NAMALWA (cell line): ENCODE measurements around the gene ZMIZ1.

Experiments
- DNase-seq: peaks from one replicate; pipeline ENCODE4 v3.0.0-alpha.2; 2015; ENCODE audit warnings: low spot score

Gene ZMIZ1

DNA sequence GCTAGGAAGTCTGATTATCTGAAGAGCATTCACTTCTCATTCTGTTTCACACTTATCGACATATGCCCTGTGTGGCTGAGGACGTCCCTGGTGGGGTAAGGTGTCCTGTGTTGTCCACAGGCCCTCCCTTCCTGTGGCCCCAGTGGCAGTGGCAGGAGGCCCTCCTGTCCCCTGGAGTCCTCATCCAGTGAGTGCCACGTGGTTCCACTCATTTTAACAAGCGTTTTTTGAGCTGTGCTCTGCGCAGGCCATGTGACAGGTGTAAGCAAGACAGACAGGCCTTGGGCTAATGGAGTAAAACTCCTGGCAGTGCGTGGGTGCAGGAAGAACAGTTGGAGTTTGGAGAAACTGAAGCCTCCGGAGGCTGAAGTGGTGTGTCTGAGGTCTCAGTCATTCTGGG is 239.2 kb downstream of the ZMIZ1 start:
- DNase-seq: no peak

DNA sequence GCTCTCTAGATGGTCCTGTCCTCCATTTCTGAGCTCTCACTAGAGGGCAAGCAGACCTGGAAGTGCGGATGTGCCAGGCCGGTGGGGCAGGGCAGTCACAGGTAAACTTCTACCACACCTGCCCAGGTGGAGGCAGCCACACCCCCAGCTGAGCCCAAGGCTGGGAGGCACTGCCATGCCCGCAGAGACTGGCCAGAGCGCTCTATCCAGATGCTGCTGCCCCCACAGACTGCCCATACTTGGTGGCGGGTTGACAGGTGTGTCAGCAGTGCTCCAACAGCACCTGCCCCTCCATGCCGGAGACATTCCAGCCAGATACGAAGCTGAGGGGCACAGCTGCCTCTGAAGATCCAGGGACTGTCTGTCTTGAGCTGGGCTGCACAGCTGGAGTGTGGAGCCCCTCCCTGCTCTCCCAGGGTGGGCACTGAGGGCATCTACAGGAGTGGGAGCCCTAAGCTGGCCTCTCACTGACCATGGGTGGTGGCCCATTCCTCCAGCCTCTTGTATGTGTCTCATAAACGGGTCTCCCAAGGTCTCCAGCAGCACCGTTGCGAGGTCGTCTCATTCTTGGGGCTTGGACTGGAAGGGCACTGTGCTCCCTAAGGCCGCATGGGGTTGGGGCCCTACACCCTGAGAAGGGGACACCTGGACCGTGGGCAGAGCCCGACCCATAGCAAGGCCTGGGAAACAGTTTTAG is 240.4 kb downstream of the ZMIZ1 start:
- no peak for DNase-seq

DNA sequence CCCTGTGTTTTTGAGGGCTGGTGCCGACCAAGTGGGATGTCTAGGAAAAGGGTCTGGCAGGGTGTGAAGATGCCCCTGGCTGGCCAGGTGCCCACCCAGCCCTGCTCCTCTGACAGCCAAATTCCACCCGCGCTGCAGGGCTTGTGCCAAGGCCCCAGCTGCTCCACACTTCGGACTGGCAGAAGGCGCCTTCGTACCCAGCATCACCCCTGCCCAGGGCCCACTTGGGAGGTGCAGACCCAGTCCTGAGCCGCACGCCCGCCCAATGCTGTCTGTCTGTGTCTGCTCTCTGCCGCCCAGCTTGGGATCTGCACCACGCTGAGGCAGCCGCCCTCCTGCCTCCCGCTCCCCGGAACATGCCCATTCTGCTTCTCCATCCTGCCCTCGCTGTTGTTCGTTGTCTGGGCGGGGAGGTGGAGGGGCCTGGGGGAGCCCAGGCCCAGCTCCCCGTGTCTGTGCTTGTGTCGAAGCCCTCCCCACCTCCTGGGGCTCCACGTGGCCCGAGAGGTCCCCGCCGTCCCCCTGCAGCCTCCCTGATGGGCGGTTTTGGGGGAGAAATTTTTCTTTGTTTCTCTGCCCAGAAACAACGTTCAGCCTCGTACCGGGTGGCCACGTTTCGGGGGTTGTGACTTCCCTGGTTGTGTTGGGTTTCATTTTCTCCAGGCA is 241.6 kb downstream of the ZMIZ1 start:
- no peak for DNase-seq

DNA sequence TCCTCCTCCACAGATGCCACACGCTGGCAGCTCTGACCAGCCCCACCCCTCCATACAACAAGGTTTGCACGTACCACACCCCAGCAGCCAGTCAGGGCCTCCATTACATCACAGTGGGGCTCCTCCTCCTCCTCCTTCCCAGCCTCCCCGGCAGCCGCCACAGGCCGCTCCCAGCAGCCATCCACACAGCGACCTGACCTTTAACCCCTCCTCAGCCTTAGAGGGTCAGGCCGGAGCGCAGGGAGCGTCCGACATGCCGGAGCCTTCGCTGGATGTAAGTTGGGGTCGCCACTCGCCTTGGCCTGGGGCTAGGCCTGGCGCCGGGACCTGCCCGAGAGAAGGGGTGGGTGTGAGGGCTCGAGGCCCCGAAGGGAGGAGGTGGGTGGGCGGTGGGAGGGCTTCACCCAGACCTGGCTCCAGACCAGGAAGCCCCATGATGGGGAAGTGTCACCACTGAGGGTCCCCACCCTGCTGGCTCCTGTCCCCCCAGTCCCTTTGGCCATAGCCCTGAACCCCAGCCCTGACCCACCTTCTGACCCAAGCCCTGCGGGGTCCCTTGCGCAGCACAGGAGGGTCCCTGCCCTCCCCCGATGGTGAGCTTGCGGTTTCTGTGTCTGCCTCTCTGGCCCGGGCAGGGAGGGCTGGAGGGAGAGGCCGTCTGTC is 242.3 kb downstream of the ZMIZ1 start:
- no peak for DNase-seq

DNA sequence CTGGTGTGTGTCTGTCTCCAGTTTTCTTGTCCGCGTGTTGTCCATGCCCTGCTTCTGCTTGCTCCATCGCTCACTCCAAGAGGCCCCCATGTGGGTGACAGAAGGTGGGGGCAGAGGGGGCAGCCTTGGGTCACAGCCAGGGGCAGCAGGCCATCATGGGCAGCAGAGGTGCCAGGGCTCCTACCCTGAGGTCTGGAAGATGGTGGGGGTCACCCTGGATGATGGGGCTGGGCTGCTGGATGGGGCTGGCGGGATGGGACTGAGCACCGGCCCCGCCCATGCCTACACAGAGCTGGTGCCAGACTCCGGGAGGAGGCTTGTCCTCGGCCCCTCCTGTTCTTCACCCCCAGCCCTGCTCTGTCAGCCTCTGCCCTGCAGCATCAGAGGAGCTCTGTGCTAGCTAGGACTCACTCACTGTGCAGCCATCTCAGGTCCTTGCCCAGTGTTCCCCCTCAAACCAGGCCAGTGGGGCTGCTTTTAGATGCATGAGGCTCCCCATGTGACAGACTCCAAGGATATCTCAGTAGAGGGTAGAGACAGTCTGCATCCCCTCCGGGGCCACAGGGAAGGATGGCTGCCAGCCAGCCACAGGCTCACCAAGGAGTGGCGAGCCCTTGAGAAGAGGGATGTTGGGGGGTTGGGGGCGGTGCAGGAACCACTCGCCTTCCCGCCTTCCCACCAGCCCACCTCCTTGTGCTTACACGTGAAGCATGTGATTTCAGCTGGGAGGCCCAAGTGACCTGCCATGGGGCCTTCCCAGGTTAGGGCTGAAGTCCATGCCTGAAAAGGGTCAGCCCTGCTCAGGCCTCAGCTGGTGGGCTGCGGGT is 243.0 kb downstream of the ZMIZ1 start:
- no peak for DNase-seq

DNA sequence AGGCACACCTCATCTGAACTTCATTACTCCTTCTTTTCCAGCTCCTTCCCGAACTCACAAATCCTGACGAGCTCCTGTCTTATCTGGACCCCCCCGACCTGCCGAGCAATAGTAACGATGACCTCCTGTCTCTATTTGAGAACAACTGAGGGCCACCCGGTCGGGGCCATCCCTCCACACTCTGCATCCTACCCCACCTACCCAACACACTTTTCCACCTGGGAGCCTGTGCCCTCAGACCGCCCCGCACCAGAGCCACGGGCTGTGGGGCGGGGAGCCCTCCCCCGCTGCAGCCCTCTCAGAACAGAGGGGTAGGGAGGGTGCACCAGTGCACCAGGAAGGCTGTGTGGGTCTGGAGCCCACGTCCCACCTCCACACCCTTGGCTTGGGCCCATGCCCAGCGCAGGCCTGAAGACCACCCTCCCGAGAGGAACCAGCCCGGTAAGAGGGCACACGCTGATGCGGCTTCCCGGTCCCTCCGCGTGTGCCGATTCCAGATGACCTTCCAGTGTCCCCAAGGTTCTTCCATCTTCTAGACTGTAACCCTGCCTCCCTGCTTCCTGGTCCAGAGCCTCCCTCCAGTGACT is 243.9 kb downstream of the ZMIZ1 start:
- DNase-seq: no peak

DNA sequence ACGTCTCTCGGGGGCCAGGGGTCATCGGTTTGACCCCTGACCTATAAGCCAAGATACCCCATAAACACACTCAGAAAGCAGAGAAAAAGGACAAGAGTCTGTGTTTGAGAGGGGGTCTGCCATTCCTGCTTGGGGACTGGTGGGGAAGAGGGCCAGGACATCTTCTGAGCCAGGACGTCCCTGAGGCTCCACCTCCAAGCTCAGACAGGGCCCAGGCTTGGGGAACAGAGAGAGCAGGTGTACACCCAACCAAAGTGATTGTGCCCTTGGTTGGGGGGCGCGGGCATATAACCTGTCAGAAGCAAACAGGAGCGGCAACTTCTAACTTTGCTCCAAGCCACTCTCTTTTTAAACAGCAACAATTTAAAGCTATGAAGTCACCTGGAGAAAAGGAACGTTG is 244.6 kb downstream of the ZMIZ1 start:
- no peak for DNase-seq

DNA sequence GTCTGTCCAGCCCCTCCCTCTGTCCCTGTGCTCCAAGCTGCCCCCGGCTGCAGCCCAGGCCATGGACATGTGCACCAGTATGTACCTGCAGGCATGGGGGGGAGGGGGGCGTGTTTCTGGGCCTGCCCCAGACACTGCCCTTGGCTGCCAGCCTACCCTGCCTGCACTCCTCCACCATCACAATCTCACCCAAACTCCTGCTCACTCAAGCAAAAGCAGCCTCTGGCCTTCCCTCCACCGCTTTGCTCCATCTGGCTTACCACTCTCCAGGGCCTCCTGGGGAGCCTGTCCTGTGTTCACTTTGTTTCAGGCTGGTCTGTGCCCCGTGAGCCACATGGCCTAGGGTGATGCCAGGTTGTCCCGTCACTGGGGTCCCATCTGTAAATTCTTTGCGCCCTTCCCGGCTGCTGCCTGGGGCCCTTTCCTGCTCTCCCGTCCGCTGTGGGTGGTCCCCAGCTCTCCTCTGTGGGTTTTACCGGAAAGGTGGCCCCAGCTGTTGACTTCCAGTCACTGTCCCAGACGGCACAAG is 245.2 kb downstream of the ZMIZ1 start:
- no peak for DNase-seq

DNA sequence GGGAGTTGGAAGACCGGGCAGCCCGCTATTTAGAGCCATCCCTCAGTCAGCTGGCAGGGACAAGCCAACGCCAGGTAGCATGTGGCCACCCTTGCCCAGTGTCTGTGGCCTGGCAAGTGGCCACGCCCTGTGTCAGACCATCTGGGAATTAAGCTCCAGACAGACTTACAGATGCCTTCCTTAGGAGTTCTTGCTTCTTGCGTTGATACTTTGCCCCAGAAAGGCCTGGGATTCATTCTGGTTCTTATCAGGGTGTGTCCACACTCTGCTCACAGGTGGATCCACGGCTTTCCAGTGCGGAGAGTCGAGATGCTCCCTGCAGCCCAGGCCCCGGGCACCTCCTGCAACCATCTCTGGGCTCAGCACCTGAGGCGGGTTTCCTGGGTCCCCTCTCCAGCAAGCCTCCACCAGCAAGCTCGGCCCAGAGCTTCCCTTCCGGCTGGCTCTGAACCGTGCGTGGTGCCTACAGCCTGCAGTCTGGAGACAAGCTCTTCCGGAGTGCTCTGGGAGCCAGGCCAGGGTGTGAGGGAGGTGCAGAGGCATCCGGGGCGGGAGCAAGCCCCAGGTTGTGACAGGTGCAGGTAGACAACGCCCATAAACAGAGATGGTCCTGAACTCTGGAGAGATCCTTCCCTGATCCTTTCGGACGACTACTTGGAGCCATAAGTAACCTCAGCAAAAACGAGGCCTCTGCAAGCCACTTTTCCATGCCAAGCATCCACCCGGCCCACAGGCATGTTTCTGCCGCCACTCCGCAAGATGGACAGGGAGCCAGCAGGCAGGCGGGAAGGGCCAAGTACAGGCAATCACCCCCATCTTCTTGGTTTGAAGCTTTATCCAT is 246.2 kb downstream of the ZMIZ1 start:
- DNase-seq: no peak

DNA sequence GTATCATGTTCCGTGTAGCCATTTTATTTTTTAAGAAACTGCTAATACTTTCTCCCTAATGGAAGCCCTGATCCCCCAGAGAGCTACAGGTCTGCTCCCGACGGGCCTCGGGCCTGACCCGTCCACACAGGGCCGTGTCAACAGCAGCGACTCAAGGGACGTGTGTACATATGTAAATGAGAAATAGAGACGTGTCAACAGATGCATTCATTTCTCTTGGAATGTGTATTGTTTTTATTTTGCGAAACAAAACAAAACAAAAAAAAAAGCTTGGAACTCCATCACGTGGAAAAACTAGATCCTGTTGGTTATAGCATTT is 246.8 kb downstream of the ZMIZ1 start:
- DNase-seq: no peak

DNA sequence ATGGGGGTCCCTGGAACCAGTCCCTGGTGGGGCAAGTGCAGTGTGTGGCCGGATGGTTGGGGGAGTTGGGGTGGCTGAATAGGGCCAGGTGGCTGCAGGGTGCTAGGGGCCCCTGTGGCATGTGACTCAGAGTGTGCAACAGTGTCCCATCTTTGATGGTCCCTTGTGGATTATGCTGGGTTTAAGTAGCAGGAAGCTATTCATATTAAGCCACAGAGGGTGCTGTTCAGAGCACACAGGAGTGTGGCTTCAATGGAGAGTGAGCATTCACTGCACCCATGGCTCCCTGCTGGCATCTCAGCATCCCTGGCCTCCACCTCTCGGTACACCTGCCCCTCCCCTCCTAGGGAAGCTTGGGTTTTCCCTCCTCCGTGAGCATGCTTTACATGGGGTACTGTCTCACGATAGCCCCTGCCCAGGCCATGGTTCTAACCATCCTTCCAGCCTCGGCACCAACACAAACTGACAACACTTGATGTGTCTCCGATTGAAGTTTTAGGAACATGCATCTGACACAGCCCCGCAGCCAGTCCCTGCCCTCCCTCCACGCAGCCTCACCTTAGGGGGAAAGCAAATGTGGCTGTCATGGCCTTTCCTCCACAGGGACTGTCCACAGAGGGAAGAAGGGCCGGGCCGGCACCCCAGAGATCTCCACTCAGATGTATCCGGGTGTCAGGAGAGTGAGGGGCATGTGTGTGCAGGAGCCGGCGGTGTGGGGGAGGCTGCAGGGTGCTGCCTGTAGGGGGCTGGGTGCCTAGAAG is 248.1 kb downstream of the ZMIZ1 start:
- peak; percentile 30 for DNase-seq

DNA sequence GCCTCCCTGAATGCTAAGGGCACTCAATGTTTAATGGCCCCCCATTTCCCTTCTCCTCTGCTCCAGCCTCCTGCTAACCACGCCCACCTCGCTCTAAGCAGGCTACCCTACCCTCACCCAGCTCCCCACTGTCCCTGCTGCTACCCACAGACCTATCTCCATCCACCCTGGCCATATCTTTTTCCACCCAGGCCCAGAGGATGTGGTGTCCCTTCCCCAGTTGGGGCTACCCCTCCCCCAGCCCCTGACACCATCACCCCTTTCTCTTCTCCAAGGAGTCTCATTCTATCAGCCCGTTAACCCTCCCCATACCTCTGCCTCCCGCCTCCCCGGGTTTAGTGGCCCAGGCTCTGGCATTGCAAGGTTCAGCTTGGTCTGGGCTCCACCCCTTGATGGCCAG is 249.6 kb downstream of the ZMIZ1 start:
- no peak for DNase-seq

DNA sequence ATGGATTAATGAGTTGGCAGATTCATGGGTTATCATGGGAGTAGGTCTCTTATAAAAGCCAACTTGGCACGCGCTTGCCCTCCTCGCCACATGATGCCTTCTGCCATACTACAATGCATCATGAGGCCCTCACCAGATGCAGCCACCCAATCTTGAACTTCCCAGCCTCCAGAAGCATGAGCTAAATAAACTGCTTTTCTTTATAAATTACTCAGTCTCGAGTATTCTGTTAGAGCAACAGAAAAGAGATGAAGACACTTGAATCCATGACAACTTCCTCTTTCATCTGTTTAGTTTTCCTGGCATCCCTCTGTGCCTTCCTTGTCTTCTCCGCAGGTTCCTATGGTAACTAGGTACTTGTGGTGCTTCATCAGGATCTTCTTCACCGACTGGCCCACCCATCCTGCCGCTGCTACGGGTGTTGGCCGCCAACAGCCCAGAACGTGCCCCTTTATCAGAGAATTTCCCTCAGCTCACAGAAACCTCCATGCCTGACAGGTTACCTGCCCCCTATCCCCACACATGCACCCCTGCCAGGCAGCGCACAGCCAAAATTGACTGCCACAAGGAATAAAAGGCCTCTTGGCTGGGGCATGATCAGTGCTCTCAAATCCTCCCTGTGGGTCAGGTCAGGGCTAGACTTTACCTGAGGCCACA is 250.5 kb downstream of the ZMIZ1 start:
- no peak for DNase-seq

DNA sequence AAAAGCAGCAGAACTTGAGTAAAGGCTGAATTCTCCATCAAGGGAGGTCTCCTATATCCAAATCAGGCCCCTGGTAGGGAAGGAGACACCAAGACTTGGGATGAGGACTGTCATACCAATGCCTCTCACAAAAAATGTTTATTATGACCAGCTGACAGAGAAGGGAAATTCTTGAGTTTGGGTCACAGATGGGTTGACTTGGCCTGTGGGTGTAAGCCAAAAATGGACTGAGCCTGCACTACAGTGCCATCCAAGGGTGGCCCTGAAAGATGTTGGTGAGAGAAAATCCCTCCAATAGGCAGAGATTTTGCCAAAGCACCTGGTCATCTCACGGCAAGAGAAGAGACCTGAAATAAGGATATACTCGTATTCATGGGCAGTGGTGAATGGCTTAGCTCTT is 251.6 kb downstream of the ZMIZ1 start:
- no peak for DNase-seq

DNA sequence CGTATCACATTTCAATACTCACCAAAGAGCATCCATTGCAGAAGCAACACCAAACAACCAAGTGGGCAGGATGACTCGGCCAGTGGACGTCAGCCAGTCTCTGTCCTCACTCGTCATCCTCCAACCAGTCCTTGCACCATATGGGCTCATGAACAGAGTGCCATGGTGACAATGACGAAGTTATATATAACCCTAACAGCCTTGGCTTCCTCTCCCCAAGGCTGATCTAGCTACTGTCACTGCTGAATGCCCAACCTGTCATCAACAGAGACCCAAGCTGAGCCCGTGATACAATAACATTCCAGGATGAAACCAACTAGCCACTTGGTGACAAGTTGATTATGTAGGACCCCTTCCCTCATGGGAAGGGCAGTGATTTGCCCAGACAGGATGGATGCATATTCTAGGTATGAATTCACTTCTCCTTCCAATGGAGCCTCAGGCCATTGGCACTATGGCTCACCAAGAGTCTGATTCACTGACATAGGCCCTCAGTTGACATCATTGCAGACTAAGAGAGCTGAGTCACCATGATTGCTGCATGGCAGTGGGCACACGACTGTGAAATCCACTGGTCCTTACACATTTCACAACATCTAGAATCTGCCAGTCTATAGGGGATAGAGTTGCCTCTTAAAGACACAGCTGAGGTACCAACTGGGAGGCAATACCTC is 252.2 kb downstream of the ZMIZ1 start:
- no peak for DNase-seq

DNA sequence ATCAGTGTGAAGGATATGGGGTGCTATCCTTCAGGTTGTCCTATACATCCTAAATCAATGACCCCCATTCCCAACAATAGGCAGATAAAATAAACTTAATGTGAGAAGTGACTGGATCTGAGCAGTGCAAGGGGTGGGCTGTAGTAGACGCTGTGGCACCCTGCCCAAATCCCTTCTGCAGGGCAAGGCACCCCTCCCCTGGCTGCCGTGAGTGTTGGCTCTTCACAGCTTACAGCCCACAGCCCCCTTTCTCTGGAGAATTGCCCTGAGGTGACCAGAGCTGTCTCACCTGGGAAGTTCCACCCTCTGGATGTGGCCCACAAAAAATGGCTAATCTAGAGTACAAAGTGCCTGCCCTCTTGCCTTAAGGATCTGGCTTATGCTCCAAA is 252.7 kb downstream of the ZMIZ1 start:
- no peak for DNase-seq

DNA sequence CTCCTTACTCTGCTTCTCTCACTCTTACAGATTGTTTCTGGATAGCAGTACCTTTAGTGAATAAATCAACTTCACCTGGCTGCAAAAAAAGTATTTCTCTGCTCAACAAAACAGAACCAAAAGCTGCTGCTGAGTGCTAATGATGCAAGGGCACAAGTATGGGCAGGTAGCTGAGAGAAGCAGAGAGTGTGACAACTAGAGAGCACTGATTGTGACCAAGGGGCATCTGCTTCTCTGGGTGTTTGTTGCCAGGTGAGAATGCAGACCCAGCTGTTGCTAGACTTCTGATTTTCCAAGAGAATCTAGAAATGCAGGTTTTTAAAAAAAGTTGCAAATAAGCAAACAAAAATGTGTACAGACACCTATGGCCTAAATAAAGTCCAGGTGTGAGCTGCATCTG is 253.2 kb downstream of the ZMIZ1 start:
- no peak for DNase-seq

DNA sequence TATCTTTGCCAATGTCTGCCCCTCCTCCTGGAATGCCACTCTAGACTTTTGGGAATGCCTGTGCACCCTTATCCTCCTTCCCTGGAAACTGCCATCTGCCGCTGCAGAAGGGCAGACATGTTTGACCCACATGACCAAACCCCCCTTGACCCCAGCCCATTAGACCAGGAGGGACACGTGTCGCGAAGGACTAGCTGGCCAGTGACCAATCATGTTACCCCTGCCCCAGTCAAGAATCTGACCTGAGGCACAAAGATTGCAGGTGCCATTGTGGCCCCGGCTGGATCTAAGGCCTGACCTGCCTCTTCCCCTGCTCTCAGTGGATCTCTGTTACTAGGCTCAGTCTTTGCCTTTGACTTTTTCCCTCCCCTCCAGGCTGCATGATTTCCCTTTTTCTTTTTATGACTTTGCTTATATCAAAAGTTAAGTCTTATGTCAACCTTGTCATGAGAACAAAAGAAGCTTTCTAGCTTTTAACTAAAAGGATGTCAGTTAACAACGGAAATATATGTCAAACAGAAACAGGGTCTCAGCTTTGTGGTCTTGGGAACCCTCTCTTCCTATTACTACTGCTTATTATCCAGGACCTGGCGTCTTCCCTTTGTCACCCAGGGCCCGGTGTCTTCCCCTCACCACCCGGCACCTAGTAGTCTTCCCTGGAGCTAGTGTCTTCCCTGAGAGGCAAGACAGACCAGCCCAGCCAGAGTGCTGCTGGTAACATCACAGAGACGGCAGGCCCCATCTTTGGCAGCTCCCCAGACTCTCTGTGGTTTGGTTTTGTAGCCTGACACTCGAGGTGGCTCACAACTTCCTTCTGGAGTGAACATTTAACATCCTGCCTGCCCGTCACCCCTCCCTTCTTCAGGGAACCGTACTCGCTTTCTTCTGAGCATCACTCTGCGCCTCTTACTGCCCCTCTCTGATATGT is 254.1 kb downstream of the ZMIZ1 start:
- DNase-seq: no peak
